ENCODE results near the gene LCP1.

Gene LCP1

GRCh38 chr13:46101002-46101401 is 81.0 kb downstream of the LCP1 start:
- no peak for DNase-seq (ENCODE audit: low read depth)

- no peak for DNase-seq (ENCODE audit: low read depth)
These were observed 81.7 kb downstream of the LCP1 start for GRCh38 chr13:46100191-46100815.

- no peak for DNase-seq (ENCODE audit: low read depth)
These were observed 84.3 kb downstream of the LCP1 start for GRCh38 chr13:46097663-46098062.

GRCh38 chr13:46097015-46097414 is 85.0 kb downstream of the LCP1 start:
- DNase-seq (ENCODE audit: low read depth): no peak

- DNase-seq (ENCODE audit: low read depth): no peak
These were observed 87.5 kb downstream of the LCP1 start for GRCh38 chr13:46094478-46094877.

GRCh38 chr13:46088821-46089562 is 93.0 kb downstream of the LCP1 start:
- no peak for DNase-seq (ENCODE audit: low read depth)

- DNase-seq (ENCODE audit: low read depth): no peak
These were observed 94.5 kb downstream of the LCP1 start for GRCh38 chr13:46087481-46087880.

- DNase-seq (ENCODE audit: low read depth): no peak
These were observed 95.0 kb downstream of the LCP1 start for GRCh38 chr13:46086985-46087384.

GRCh38 chr13:46086421-46086922 is 95.5 kb downstream of the LCP1 start:
- DNase-seq (ENCODE audit: low read depth): no peak

GRCh38 chr13:46085737-46086136 is 96.2 kb downstream of the LCP1 start:
- no peak for DNase-seq (ENCODE audit: low read depth)

GRCh38 chr13:46082324-46082723 is 99.7 kb downstream of the LCP1 start:
- no peak for DNase-seq (ENCODE audit: low read depth)

GRCh38 chr13:46079770-46080169 is 102.2 kb downstream of the LCP1 start:
- no peak for DNase-seq (ENCODE audit: low read depth)

GRCh38 chr13:46077265-46077664 is 104.7 kb downstream of the LCP1 start:
- DNase-seq (ENCODE audit: low read depth): no peak

- DNase-seq (ENCODE audit: low read depth): no peak
These were observed 105.2 kb downstream of the LCP1 start for GRCh38 chr13:46076827-46077226.

Data from T-helper 22 cell (primary cell).